GM20431 (cell line): ENCODE measurements around the gene ADARB2.

Experiments
- in situ Hi-C: fragments of 300-500 bp; cut with MseI, MboI; formaldehyde crosslinking; loops from one replicate; pipeline ENCODE4 v1.15.0; 2020; ENCODE audit warnings: low sequenced_read_pairs; ENCODE audit not compliant: unreplicated experiment

Gene ADARB2

DNA sequence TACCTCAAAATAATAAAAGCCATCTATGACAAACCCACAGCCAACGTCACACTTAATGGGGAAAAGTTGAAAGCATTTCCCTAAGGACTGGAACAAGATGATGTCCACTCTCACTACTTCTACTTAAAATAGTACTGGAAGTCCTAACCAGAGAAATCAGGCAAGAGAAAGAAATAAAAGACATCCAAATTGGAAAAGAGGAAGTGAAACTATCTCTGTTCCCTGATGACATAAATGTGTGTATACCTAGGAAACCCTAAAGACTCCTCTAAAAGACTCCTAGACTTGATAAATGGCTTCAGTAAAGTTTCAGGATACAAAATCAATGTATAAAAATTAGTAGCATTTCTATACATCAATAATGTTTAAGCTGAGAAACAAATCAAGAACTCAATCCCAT lies 367.0 kb downstream of the ADARB2 start:
- in situ Hi-C loops: no loop called here

DNA sequence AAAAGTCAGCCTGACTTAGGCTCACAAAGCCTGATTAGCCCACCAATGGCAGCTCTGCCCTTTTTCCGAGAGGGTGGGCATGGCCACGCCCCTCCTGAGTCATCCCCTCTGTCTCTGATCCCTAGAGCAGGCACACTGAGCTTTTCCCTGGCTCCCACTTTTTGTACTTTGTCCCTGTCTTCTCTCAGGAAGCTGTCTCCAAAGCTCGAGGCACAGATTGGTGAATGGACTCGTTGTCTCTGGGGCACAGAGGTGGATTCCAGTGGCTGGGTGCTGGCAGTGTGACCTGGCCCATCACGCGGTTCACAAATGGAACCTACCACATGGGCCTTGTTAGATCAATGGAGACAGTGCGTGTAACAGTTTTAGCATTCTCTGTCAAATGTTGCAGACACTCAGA lies 367.7 kb downstream of the ADARB2 start:
- in situ Hi-C loops: no loop called here

DNA sequence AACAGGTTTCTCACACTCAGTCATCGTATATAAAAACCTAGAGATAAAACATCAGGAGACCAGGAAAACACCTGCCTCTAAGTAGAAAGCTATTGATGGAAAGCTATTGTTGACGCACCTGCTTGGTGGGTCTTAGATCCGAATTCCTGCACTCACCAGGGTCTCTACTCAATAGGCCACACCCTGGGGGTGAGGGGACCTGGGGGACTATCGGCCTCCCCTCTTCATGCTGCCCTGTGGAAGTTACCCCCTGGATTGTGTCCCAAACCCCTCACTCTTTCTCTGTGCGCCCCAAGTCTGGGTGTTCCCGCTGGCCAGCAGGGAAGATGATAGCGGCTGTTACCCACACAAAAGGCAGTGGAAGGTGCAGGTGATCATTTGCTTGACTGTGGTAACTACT lies 368.1 kb downstream of the ADARB2 start:
- in situ Hi-C loops: no loop called here

DNA sequence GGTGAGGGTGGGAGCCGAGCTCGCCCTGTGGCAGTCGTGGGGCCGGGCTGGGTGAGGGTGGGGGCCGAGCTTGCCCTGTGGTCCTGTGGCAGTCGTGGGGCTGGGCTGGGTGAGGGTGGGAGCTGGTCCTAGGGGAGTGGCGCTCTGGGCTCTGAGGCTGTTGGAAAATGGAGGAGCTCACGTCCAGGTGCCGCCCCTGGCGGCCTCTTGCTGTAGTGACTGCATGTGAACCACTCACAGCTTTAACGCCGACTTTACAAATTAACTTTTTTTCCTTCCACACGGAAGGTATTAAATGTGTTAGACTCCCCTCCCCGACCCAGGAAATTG lies 368.5 kb downstream of the ADARB2 start:
- in situ Hi-C loops: no loop called here

DNA sequence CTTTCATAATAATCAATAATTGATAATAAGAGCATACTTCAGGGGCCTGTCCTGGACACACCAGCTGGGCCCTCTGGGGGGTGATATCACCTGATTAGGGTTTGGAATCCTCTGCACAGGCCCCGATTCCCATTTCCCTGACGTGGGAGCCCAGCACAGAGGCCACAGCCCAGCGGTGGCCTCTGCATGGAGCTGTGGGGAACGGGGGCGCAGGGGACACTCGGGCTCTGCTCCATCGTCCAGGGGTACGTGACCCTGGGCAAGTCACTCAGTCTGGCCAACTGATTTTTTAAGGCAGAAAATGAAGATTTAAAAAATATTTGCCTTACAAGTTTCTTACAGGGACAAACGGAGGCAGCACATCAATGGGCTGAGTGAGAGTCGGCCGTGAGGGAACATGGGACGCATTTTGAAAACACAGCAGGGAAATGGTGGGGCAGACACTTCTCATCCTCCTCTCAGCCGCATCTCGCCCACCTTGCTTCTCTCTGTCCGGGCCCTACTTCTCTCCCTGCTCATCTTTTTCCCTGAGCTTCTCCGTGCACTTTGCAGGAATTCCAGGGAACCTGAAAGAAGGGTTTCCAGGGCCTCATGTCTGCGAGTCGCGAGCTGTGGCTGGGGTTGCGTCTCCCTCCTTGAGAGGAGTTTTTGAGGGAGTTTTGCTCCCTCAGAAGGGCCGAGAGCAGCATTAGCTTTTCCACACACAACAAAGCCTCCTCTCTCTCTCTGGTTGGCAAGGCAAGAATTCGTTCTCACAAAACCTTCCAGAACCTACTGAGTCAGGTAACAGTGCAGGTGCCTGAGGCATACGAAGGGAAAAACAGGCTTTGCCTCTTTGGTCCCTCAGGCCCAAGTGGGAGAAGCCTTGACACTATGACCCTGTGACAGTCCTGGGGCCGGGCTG lies 369.1 kb downstream of the ADARB2 start:
- in situ Hi-C loops: no loop called here

DNA sequence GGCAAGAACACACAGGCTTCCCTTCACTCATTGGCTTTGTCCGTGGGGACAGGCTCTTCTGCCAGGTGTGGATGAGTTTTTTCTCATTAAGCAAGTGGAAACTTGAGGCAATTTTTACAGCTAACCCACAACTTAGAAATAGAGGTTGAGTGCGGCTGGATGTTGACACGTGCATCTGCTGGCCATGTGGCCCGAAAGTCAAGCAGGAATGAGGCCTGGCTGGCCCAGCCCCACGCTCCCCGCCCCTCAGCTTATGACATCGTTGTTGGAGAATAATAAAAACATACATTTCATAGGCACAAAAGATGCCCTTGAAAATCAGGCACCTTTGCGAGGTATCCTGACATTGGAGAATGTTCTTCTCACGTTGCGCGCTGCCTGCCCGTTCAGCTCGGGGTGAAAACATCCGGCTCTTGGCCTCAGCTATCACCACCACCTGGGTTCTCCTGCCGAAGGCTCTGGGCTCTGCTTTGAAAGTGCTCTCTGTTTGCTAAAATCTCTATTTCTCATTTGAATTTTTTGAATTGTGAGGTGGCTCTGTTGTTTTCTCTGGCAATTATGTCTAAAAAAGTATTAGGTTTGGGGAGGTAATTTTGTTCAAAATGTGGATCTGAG lies 370.4 kb downstream of the ADARB2 start:
- in situ Hi-C loops: no loop called here

DNA sequence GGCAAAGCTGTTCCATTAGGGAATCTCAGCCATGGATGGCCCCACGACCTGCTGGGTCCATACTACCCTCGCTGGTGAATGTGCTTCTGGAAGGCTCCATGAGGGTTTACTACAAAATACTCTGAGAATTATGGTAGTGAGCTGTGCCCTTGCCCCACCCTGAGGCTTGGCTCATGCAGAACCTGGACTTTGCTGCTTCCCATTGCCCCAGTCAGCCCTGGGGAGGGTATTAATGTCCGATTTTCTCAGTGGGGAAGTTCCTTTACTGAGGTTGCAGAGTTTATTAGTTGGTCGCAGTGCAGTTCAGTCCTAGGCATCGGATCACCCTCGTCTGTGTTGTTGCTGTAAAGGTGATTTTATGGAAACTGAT lies 371.0 kb downstream of the ADARB2 start:
- in situ Hi-C loops: no loop called here

DNA sequence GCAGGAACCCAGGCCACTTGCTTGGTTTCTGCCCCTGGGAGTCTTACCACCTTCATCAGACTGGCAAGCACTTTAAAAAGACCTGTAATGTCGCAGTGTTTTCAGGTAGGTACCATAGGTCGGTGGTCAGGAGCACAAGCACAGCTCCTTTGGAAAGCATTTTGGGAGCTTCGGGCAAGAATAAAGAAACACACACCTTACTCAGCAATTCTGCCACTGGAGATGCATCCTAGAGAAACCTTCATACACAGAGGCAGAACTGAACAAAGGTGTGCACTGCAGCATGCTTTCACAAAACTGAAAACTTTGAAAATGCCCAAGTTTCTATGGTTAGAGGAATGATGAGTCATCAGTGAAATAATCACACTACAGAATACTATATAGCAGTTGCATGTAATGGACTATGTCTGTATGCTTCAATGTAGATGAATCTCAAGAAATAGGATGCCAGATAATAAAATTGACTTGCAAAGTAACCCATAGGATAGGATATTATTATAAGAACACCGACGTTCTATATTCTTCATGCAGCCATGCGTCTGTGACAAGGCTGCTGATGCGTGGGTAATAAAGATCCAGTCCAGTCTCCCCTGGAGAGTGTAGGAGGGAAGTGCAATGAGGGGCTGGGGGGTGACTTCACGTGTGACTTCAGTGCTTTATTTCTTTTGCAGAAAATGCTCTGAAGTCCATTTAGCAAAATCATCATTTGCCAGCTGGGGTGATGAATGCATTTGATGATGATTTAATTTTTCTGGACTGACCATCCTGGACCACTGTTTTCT lies 371.6 kb downstream of the ADARB2 start:
- in situ Hi-C loops: no loop called here

DNA sequence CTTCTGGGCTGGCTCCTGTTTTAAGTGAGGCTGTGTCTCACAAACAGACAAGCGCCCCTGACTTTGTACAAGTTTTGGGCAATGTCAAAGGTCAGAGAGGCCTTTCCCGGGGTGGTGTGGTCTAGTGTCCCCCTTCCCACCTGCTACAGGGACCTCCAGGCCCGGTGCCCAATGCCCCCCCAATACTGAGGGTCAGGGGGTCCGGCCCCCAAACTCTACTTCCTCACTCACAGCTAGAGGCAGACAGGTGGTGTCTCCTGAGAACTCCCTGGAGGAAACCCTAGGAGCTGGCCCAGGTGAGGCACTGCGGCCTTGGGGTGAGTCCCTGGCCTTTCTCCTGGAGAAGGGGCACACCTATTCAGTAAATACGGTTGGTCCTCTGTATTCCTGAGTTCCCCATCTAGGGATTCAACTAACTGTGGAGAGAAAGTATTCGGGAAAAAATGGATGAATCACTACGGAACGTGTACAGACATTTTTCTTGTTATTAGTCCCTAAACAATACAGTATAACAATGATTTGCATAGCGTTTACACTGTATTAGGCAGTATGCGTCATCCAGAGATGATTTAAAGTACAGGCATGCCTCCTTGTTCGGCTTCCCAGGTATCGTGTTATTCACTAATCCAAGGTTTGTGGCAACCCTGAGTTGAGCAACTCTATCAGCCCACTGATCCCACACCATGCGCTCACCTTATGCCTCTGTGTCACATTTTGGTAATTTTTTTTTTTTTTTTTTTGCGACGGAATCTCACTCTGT lies 373.0 kb downstream of the ADARB2 start:
- in situ Hi-C loops: no loop called here

DNA sequence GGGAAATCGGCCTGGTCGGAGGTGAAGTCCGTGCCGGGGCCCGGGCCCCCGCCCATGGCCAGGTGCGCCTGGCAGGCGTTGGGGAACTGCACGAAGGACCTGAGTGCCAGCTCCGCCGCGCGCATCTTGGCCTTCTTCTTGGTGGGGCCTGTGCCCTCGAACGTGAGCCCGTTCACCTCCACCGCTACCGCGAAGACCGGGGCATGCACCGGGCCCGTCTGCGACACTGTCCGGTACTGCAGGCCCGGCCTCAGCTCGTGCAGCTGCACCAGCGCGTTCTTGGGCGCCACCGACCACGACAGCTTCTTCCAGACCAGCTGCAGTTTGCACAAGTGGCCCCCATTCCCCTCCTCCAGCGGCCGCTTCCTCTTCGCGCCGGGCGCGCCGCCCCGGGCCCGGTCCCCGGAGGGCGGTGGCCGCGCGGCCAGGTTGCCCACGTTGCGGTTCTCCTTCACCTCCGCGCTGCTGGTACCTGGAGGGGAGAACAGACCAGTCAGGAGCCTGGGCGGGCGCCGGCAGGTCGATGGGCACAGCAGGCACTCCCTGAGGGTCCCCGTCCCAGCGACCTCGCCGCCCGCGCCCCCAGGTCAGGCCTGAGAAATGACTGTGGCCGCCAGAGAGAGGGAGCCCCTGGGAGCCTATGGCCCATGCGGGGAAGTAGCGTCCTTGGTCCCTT lies 373.7 kb downstream of the ADARB2 start:
- in situ Hi-C loops: no loop called here

DNA sequence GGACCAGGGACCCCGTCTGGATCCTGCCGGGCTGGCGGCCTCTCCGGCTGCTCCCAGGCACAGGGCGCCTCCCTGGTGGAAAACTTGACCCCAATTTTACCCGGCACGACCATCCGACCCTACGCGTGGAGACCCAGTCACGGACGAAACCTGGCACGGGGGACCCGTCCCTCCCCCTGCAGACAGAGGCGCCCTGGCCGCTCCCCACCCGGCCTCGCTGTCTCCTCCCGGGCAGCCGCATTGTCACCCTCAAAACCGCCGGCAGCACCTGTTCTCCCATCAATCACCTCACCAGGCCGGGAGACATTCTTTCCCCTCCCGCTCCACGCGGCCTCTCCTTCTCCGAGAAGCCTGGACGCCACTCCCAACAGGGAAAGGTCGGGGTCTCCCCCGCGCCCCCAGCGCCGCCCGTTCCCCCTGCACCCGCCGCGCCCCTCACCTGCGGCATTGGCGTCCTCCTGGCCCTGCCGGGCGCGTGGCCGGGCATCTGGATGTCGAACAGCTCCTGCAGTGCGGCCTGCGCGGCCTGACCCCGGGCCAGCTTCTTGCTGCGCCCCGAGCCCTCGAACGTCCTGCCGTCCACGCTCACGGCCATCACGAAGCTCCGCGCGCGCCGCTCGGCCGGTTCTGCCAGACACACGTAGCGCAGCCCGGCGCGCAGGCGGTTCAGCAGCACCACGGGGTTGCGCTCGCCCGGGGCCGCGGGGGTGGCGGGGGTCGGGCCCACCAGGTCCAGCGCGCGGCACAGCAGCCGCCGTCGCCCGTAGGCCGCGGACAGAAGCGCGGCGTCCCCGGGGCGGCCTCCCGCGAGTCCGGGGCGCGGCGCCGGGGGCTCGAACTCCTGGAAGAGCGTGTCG lies 374.5 kb downstream of the ADARB2 start:
- in situ Hi-C loops: no loop called here

DNA sequence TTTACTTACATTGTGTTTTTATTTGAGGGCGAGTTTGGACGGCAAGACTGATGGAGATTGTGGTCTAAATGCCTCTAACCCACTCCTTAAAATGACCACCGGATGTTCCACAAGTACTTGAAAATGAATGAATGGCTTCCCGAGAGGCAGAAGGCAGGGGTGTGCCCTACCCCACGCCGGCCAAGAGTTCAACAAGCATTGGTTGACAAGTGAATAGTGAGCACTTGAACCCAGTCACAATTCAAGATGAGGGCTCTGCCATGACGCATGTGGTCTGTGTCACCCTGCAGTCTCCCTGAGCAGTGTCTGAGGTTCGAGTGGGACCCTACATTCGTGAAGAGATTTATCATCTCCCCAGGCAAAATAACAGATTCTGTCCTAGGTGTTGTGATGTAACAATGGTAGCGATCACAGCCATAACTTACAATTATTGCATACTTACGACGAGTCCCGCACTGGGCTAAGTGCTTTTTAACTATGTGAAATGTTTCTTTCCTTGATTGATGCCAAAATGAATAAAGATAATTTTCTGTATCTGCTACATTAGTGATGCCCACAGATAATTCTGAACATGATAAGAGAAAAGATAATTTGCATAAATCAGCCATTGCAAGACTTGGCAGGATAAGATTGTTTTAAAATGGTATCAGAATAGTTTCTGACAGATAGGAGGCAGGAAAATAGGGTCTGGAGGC lies 375.8 kb downstream of the ADARB2 start:
- in situ Hi-C loops: no loop called here

DNA sequence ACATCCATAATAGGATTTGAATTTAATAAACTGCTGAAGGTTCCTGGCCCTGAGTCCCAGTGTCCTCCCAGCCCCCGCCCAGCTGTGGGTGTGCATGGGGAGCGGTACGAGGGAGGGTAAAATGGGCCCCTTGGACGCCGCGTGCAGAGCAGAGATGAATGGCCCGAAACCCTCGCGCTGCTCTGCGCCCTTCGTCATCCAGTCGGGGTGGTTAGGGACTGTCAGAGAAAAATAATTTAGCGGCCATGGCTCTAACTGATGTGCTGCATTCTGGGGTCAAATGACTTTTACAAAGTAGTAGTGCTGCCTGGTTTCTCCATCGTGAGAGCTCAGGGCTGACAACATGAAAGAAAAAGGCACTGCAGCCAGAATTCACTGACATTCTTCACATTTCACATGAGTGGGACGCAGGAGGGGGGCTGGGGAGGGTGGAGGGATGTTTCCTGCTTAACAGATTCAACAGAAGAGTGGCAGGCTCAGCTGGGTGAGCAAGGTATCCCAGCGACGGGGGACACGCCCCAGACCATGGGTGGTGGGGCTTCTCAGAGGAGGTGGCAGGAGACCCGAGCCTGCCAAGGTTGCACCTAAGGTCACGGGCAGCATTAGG lies 376.7 kb downstream of the ADARB2 start:
- in situ Hi-C loops: no loop called here

DNA sequence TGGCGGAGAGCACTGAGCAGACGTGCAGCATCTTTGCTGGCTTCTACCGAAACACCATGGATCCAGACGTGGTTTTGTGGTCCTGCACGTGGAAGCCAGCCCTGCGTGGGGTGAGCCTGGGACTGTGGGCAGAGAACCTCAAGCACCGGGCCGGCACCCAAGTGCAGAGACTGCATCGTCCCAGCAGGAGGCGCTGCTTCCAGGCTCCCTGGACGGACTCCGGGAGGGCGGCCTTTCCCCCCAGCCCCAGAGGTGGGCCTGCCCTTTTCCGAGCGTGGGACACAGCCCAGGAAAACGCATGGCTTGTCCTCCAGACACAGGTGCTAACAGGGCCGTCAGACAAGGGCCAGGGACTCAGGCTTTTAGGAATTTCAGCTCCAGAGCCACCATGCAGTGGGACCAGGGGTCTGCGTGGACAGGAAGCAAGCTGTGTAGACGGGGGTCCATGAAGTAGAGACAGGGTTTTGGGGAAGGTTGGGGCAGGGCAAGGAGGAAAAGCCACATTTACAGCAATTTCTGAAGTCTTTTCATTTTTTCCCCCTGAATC lies 377.2 kb downstream of the ADARB2 start:
- in situ Hi-C loops: no loop called here

DNA sequence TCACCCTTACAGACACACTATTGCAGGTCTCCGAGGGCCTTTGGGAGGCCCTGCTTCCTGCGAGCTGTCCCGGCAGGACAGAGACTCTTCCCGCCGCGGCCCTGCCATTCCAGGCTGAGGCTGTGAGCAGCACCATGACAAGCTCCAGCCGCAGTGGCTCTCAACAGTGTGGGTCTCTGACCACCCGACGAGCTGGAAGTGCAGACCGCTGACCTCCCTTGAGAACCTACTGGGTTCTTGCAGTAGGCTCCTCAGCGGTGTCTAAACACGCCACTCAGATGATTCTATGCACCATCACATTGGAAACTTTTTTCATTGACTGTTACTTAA lies 377.7 kb downstream of the ADARB2 start:
- in situ Hi-C loops: no loop called here

DNA sequence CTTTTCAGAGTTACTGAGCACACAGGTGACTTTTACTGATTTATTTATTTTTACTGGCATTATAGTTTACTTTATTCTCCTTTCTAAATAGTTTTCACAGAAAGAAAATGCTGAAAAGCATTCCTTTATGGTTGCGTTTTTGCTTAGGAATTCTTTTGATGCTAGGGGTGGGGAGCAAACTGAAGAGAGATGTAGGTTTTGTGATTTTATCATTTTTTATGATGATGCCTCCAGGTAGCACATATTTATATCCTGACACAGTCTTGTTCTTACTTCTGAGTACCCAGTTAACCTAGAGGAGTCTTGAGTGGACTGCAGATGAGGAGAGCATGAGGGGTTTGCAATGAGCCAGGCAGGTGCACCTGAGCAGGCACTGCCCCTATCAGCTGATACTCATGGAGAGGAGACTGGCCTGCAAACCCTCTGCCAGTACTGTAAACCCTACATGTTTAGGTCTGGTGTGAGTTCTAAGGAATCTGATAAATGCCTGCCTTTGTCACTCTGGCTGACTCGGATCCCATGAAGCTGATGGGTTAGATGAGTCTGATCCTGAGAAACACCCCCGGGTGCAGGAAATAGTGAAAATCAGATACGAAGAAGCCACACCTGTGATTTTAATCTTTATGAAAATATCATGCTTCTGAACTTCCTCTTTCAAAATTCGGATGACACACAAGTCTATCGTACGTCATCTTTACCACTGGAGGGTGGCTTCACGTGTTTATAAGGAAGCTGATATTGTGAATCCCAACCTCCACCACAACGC lies 378.3 kb downstream of the ADARB2 start:
- in situ Hi-C loops: no loop called here

DNA sequence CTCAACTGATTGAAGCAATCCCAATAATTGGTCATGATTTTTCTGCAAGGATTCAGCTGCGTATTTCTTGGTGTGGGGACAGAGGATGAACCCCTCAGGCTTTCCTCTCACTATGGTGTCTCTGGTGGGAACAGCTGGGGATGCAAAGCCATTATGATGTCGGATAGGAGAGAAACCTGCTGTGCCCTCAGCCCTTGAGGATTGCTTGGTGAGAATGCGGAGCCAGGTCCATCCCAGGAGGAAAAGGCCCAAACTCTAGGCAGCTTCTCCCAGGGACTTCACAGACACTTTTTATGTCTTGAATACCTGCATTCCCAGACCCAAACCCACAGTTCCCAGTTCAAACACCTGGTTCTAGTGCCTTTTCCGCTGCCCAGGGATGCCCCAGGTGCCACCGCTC lies 379.2 kb downstream of the ADARB2 start:
- in situ Hi-C loops: no loop called here
